ENCODE results near the gene WDR72.
"Not testable (repeated sequence)": the region's sequence is repeated elsewhere in the genome, so short reads cannot be mapped to it uniquely, and the experiment has no call there.

WDR72 gene

GRCh38 chr15:53695365-53695764, 64.1 kb downstream of the WDR72 start:
- DNase-seq = no peak

- no peak for DNase-seq
Observed at GRCh38 chr15:53694476-53694874, 65.0 kb downstream of the WDR72 start.

GRCh38 chr15:53693729-53694475, 65.6 kb downstream of the WDR72 start:
- DNase-seq = no peak

DNA sequence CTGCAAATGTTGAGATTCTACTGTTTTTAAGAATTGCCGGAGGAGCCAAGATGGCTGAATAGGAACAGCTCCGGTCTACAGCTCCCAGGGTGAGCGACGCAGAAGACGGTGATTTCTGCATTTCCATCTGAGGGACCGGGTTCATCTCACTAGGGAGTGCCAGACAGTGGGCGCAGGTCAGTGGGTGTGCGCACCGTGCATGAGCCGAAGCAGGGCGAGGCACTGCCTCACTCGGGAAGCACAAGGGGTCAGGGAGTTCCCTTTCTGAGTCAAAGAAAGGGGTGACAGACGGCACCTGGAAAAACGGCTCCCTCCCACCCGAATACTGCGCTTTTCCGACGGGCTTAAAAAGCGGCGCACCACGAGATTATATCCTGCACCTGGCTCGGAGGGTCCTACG, 75.3 kb downstream of the WDR72 start:
- not testable (repeated sequence) for DNase-seq

GRCh38 chr15:53681056-53681455, 78.4 kb downstream of the WDR72 start:
- no peak for DNase-seq

- no peak for DNase-seq
Observed at GRCh38 chr15:53675832-53676231, 83.6 kb downstream of the WDR72 start.

DNA sequence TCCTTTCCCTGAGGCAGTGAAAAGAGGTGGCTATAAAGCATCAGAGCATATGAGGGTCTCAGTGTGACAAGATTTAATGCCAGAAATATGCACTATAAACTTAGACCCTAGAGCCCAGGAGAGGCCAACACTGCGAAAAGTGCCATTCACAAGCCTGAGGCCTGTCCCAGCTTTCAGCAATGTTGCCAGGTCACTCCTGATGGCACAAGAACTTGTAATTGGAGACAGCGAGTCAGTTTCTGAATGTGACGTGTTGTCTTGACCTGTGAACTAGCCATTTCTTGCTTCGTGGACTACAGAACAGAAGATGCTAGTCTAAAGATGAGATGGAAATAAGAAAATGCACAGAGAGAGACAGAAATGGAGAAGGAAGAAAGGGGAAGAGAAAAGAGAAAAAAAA, 87.9 kb downstream of the WDR72 start:
- no peak for DNase-seq

- DNase-seq = no peak
Observed at GRCh38 chr15:53670701-53671100, 88.8 kb downstream of the WDR72 start.

DNA sequence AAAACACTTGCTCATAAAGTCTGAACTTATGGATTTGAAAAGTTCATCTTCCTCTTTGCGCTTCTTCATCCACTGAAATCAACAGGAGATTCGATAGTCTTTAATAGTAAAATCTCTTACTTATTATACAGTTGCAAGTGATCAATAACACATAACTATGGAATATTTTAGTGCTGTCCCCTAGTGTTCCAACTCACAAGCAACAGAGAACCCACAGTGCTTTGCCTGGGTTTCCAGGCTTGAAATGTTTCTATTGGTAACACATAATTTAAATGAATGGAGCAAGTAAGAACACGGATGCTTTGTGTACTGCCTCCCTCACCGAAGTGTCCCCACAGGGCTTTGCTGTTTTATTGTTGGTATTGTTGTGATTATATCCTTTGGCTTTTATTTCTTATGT, 93.5 kb downstream of the WDR72 start:
- DNase-seq = no peak

DNA sequence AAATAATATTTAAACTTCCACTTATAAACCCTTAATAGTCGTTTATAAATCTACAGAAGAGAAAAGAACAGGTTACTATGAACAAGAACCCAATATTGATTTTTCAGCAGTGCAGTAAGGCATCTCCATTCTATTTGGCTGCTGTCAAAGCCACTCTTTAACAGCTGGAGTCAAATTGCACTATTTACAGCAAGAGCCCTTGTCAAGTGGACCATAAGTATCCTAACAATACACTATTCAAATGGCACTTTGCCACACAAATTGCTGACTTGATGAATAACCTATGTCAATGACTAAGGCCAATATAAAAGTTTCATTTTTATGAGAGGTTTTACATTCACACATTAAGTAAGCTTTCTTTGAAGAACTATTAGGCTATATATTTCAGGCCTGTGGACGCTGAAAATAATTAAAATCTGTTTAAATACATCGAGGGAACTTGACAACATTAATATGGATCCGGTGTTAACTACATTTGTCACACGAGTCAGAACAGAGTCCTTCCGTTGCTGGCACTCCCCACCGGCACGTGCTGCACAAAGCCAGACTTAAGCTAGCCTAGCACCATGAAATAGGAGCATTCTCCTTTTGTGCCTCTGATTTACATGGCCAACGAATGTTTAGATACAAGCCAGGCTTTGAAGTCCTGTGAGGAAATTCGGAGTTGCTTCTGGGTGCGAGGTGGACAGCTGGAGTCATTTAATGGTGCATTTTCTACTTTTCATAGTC, 100.5 kb downstream of the WDR72 start:
- DNase-seq = no peak

DNA sequence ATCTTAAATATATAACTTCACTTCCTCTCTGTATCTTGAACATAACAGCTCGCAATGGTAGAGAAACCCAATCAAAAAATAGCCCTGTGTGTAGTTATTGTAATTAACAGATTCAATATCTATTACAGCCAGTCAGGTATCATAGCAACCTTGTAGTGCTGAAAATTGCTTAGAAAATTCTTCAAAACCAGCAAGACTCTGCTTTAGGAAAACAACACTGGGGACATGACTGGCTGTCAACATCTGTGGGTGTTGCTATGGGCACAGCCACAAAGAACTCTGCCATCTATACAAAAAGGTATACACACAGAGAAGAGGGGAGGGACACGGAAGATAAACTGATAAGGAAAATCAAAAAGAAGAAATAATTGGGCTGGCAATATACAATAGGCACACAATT, 101.2 kb downstream of the WDR72 start:
- DNase-seq = no peak

- no peak for DNase-seq
Observed at GRCh38 chr15:53648934-53649333, 110.5 kb downstream of the WDR72 start.

GRCh38 chr15:53644660-53645059, 114.8 kb downstream of the WDR72 start:
- DNase-seq = no peak

- no peak for DNase-seq
Observed at GRCh38 chr15:53634517-53635106, 124.9 kb downstream of the WDR72 start.

DNA sequence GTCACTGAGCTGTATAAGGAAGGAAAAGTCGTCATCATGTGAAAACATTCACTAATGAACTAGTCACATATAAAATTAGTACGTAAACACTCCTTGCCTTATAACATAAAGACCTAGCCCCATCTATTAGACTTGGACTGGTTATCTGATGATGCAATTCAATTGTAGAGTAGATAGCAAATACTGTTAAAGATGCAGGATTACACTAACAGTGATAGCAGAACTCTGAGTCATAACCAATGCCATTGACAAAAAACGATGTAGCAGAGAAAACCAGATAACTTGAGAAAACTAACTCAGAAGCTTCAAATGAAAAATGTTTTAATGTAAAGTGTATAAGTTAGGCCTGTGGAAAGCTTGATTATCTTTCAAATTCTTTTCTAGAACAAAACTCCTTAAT, 132.2 kb downstream of the WDR72 start:
- no peak for DNase-seq

GRCh38 chr15:53625962-53626845, 133.3 kb downstream of the WDR72 start:
- no peak for DNase-seq

DNA sequence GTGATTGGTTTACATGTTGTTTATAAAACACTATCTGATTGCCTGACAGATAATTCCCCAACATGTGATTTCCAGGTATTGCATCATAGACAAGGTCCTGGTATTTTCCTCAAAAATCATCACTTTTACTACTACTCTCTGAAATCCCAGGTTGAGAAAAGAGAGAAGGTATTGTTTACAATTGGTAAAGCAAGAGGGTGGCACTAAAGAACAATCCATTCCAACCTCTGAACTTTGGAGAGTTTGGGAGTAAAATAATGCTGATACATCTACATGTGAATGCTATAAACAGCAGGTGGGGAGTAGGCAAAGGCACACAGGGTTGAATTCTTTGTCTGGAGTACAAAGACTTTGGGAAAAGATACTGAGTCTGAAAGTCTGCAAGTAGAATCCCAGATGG, 134.2 kb downstream of the WDR72 start:
- DNase-seq = no peak

DNA sequence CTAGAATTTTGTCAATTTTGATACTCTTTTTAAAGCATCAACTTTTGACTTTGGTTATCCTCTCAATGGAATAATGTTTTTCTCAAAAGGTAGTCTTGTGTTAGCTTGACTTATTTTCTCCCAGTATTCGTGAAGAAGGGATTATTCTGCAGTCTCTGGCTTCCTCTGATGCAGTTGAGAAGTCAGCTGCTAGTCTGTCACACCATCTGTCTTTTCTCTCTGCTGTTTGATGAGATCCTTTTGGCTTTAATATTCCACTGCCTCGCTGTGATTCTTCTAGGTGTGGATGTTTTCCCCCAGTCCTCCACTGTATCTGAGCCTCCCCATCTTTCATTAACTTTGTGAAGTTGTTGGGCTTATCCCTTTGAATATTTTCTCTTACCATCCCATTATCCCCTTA, 141.0 kb downstream of the WDR72 start:
- no peak for DNase-seq

DNA sequence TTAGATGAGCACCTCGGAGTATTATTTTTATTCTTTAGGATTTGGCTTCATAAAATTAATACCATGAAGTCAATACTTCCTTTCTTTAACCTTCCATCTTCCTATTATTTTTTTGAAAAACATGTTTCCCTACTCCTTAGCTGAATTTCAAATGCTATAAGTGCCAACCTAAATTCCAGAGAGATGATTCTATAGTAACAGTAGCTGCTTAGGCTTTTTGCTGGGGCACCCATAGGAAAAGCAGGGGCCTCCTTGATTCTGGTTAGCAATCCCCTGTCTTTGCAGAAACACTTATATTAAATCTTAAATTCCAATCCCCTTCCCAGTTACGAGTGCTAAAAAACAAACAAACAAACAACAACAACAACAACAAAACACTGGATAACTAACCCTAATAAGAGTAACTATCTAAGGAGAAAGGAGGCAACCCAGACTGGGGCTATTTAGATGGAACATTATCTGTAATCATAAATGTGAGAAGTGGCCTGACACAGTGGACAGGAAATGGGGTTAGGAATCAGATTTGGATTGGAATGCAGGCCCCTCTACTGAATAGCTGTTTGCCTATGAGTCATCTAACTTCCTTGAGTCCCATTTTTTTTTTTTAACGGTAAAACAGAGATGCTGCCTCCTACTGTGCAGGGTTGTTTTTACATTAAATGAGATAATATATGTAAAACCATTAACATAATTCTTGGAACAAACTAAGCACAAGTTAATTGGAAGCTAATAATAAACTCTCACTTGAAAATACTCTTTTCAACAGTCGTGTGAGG, 148.1 kb downstream of the WDR72 start:
- DNase-seq = no peak

GRCh38 chr15:53591041-53591440, 168.4 kb downstream of the WDR72 start:
- no peak for DNase-seq

- DNase-seq = no peak
Observed at GRCh38 chr15:53590380-53590779, 169.1 kb downstream of the WDR72 start.

GRCh38 chr15:53589520-53590057, 169.9 kb downstream of the WDR72 start:
- DNase-seq = no peak

All from stimulated activated CD8-positive, alpha-beta memory T cell treated with anti-CD3 and anti-CD28 coated beads, Interleukin-4, amount 100 ng/mL, for 48 hours (primary cell).